Renal pelvis (tissue), 4 donors: ENCODE measurements around the gene KNDC1. TPM values are rescaled to one million over a fixed set of nuclear protein-coding genes. Genes with fewer than 3 reads are reported as not detected.
"Not testable (repeated sequence)": the region's sequence is repeated elsewhere in the genome, so short reads cannot be mapped to it uniquely, and the experiment has no call there.

ENCODE experiments used
- DNase-seq: peaks from one replicate; pipeline ENCODE4 v3.0.0-alpha.2; 2013
- polyA plus RNA-seq, 3 donors: library from polyadenylated mRNA; unstranded; fragments of 120-200 nt; gene quantifications; one replicate each; pipeline ENCODE4 v1.2.1, GENCODE V29; 2013; ENCODE audit not compliant: insufficient read length in 3 of 3

Gene KNDC1
- polyA plus RNA-seq, 3 donors, result 7.0 to 10.3 (median 10.1) TPM

DNA sequence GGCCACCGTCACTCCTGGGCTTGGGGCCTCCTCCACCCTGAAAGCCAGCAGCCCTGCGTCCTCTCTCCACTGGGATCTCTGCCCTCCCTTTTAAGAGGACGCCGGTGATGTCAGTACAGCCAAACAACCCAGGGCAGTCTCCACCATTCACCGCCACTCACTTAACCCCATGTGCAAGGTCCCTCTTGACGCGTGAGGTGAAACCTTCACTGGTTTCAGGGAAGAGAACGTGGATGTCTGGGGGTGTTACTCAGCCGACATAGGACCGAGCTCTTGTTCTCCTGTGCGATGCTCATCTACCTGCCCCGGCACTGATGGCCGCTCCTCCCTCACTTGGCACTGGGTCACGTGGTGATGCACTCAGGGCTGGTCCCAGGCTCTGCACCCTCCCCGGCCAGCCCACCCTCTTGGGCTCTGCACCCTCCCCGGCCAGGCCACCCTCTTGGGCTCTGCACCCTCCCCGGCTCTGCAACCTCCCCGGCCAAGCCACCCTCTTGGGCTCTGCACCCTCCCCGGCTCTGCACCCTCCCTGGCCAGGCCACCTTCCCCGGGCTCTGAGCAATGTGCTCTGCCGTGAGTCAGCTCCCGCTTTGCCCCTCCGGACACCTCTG, 36.2 kb upstream of the KNDC1 start:
- DNase-seq, result no peak

DNA sequence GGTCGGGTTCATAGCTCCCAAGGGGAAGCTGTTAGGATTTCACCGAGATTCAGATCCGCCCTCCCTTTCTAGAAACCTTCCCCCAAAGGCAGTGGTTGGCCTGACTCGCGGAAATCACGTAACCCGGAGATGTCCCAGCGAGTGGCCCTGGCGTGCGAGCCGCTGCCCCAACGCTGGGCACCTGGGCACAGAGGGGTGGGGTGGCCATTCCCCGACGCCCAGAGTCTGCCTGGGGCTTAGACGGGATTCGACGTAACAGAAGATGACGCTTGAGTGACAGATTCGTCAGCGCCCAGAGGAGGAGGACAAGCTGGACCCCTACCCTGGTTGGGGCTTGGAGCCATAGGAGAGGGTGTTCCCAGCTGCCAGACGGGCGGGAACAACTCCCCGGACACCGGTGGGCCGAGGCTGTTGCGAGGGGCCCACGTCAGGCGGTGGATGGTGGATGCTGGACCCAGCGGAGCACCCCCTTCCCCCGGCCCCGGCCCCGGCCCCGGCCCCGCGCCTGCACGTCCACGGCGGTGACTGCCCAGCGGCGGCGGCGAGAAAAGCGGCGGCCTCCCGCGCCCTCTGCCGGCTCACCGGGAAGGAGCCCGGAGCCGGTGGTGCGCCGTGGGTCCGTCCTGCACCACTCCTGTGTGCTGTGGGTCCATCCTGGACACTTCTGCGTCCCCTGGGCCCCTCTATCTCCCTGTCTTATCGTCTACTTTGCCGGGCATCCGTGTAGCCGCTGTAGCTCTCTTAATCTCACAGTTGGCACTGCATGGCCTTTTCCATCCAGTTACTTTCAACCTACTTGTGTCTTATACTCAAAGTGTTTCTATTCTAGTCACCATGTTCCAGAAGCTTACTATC, 35.4 kb upstream of the KNDC1 start:
- no peak for DNase-seq

DNA sequence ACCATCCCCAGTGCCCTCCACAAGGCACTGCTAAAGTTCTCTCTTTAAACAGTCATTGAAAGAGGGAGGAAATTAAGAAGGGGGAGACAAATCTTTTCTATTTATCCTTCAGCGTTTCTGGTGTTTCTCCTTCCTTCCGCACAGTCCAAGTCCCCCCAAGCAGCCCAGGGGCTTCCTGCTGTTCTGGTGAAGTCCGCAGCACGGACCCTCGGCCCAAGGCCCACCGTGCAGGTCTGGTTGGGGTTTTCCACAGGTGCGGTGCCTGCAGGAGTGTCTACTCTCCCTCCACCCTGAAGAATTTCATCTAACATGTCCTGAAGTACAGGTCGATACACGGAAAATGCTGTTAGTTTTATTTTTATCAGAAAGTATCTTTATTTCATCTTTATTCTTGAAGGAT, 34.1 kb upstream of the KNDC1 start:
- DNase-seq, result no peak

DNA sequence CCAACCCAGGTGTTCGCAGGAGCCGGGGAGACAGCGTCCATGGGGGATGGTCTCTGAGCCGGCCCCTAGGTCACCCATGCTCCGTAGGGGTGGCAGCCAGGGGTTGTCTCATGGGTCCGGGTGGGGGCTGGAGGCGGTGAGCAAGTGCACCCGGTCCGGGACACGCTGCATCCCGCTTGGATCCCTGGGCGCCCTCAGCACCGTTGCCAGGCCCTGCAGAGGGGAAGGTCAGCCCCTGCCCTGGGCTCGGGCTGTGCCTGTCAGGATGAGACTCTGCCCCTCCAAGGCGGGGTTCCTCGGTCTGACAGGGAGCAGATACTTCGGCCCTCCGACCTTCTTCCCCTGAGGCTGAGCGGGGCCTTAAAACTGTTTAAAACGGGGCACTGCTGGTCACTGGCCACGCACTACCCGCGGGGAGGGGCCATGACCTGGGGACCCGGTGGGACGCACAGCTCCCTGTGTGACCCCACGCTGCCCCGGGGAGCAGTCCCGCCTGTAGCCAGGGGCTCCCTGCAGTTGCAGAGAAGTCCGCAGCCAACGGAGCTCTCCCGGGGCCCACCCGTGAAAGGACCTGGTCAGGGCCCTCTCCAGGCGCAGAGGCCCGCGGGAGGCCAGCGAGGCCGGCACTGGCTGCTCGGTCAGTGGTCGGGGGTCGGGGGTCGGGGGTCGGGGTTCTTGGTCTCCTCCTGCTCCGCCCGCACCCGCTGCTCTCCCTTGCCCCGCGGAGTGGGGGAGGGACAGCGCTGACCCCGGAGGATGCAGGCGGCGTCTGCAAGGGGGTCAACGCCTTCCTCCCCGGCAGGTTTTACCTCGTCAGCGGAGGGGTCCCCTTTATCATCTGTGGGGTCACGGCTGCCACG, 33.4 kb upstream of the KNDC1 start:
- no peak for DNase-seq

DNA sequence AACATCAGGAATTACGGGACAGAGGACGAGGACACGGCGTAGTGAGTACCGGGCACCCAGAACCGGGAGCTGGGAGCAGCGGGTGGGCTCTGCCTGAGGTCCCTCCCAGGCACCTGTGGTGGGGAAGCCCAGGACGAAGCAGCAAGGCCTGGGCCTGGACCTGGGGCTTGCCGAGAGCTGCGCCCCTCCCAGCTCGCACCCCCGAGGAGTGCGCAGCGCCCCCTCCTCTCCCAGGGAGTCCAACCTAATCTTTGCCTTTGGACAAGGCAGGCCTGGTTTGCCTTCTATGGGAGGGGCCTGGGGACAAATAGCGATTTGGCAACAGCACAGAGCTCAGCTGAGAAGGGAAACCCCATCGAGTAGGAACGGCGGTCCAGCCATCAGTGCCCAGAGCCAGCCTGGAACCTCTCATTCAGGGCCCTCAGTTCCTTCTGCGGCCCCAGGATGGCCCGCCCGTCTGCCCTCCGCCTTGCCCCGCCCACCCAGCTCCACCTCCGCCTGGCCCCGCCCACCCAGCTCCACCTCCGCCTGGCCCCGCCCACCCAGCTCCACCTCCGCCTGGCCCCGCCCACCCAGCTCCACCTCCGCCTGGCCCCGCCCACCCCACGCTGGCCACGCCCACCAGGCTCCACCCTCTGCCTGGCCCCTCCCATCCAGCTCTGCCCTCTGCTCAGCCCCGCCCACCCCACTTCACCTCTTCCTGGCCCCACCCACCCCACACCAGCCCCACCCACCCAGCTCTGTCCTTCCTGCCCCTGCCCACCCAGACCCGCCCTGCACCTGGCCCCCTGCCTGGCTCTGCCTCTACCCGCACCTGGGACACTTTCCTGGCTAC, 32.5 kb upstream of the KNDC1 start:
- DNase-seq, result no peak

DNA sequence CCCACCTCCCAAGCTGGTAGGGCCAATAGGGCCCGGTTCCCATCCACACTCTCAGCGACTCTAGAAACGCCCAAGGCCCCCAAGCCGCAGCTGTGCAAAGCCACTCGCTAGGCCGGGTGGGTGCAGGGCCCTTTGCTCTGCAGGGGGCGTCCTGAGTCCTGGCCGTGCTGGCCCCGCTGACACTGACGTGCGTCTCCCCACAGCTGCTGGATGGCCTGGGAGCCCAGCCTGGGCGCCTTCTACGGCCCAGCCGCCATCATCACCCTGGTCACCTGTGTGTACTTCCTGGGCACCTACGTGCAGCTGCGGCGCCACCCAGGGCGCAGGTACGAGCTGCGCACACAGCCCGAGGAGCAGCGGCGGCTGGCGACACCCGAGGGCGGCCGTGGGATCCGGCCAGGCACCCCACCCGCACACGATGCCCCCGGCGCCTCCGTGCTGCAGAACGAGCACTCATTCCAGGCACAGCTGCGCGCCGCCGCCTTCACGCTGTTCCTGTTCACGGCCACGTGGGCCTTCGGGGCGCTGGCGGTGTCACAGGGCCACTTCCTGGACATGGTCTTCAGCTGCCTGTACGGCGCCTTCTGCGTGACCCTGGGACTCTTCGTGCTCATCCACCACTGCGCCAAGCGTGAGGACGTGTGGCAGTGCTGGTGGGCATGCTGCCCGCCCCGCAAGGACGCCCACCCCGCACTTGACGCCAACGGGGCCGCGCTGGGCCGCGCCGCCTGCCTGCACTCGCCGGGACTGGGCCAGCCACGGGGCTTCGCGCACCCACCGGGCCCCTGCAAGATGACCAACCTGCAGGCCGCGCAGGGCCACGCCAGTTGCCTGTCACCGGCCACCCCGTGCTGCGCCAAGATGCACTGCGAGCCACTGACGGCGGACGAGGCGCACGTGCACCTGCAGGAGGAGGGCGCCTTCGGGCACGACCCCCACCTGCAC, 31.6 kb upstream of the KNDC1 start:
- no peak for DNase-seq

DNA sequence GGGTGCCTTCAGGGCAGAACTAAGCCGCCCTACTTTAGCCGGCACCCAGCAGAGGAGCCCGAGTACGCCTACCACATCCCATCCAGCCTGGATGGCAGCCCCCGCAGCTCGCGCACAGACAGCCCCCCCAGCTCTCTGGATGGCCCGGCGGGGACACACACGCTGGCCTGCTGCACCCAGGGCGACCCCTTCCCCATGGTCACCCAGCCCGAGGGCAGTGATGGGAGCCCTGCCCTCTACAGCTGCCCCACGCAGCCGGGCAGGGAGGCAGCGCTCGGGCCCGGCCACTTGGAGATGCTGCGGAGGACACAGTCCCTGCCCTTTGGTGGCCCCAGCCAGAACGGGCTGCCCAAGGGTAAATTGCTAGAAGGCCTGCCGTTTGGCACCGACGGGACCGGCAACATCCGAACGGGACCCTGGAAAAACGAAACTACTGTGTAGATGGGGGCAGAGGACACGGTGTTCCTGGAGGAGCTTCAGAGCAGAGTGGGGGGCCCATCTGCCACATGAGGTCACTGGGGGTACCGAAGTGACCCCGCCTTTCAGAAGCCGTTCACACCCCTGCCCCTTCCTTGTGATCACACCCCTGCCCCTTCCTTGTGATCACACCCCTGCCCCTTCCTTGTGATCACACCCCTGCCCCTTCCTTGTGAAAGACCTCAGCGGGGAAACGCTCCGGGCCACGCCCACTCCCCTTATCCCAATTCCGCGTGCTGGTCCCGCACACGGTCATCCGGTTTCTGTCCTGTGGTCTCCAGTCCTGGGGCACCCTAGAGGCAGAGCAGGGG, 30.8 kb upstream of the KNDC1 start:
- DNase-seq, result no peak

DNA sequence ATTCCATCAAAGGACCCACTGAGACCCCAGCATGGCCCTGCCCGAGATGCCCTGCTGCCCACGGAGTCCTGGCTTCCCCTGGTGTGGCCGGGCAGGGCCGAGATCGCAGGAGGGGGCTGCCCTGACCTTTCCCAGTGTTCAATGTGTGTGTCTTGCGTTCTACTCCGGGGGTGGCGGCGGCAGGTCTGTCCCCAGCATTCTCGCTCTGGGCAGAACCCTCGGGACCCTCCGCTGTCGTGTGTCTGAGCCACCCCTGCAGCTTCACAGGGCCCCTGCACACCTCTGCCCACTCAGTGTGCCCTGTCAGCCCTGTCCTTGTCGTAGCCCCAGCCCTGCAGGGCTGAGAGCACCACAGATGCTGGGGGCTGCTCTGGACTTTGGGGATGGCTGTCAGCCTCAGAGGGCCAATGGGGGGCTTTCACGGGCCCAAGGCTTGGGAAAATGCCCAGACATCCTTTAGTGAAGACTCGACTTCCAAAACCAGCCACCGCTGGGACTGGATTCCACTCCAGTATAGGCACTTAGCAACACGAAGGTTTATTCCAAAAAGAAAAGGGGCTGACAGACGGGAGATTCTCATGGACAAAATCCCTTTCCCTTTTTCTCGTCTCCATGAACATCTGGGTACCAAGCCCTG, 30.0 kb upstream of the KNDC1 start:
- no peak for DNase-seq

DNA sequence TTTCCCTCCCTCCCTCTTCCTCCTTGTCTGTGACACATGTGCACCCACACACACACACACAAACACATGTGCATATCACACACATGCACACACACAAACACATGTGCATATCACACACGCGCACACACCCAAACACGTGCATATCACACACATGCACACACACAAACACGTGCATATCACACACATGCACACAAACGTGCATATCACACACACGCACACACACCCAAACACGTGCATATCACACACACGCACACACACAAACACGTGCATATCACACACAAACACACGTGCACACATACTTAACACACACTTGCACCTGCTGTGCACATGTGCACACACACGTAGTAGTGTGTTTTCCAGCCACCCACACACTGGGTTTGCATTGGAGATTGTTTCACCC, 29.4 kb upstream of the KNDC1 start:
- no peak for DNase-seq

DNA sequence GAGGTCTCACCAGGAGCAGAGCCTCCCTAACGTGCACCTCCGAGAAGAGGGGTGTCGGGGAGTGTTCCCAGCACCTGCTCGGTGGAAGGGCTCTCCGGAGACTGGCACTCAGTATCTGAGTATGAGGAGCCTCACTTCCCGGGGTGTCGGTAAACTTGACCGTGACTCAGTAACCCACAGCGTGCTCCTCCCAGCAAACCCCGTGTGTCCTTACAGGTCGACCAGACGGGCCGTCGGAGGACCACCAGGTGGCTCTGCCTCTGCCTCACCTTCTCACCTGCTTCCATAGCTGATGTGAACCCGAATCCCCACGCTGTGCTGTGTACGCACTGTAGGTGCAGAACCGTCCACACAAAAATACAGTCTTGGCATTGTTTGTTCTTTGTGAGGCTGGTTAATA, 29.0 kb upstream of the KNDC1 start:
- no peak for DNase-seq

DNA sequence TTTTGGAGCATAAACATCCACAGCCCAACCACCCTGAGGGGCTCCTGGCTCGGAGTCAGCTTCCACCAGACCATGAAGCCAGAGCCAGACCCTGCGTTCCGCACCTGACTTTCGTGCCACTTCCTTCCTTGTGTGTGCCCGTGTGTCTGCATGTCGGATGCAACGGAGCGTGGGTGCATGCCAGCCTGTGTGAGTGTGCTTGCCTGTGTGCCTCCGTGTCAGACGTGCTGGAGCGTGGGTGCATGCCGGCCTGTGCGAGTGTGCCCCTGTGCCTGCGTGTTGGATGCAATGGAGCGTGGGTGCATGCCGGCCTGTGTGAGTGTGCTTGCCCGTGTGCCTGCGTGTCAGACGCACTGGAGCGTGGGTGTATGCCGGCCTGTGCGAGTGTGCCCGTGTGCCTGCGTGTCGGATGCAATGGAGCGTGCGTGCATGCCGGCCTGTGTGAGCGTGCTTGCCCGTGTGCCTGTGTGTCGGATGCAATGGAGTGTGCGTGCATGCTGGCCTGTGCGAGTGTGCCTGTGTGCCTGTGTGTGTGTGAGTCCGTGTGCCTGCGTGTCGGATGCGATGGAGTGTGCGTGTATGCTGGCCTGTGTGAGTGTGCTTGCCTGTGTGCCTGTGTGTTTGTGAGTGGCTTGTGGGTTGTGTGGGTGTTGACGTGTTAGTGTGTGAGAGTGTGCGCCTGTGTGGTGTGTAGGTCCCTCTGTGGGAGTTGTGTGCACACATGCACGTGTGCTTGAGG, 28.1 kb upstream of the KNDC1 start:
- DNase-seq, result peak; percentile 74

DNA sequence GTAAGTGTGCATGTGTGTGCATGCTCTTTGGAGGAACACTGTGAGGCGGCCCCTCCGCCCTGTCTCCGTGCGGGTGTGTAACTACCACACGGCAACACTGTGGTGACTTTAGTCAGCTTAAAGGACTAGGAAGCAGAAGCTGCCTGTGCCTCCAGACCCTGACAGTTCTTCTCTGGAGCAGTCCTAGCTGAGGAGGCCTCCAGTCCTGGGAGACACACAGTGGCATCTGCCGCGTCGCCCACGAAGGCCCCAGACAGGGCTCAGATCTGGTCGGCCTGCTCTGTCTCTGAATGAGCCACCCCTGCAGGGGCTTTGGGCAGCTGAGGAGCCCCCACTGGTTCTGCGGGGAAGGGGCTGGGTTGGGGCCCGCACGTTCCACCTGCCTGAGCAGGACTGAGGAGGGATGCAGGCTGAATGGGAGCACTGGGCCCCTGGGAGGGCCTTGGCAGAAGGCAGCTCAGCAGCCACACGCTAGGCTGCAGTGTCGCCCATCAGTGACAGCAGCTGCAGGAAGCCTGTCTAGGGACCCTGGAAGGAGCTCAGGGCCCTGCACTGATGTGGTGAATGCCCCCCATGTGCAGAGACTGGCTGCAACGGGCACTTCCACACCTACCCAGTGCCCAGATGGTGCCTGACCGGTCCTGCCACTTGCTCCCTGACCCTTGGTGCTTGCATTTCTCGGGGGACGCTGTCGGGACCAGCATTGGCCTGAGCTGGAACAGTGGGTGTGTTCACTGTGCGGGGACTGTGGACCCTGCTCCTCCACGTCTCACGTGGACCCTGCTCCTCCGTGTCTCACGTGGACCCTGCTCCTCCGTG, 27.3 kb upstream of the KNDC1 start:
- DNase-seq, result no peak

DNA sequence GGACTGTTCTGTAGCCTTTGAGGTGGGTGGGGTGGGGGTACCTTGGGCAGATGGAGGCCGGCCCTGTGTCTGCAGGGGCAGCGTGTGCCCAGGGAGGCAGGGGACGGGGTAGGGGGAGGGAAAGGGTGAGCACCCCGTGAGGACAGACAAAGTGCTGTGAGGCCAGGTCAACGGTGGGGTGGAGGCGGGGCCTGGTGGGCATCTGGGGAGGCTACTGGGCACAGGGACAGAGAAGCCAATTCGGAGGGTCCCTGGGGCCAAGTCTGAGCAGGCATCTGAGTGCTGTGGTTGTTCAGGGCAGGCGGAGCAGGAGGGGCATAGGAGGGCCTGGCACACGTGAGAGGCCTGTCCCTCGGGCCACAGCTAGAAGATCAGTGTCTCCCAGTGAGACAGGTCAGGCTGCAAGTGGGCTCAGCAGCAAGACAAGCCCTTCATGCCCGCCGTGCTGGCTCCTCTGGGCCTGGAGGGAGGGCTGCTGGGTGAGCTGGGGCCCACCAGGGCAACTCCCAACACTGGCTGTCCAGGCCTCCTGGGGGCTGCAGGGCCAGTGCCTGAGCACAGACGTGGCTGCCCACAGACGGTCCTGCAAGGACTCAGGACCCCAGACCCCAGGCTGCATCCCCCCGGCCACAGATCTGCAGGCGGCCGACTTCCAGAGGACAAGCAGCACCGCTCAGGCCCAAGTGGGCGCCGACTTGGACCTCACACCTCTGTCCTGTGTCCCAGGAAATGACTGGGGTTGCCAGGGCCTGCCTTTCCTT, 26.4 kb upstream of the KNDC1 start:
- DNase-seq, result no peak

DNA sequence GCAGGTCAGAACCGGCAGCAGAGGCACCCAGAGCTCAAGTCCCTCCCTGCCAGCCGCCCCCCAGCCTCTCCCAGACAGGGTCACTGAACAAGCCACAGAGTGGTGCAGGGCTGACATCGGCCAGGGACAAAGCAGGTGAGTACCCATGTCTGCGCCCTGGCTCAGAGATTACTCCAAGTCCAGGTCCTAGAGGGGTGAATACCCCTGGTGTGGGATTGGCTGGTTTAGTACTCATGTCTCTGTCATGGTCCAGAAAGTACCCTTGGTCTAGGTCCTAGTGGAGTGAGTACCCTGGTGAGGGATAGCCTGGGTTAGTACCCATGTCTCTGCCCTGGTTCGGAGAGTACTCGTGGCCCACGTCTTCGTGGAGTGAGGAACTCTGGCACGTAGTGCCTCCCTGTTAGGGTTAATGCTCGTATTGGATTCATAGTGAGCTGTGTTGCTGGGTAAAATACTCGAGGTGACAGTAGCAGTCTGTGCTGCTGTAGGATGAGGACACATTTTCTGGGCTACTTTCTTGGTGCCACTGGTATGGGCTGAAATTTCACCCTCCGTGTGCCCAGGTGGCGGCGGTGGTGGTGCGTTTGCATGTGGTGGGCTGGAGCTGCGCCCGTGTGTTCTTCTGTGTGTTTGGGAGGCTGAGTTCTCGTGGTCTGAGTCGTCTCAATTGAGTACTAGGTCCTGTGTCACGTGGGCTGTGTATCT, 25.5 kb upstream of the KNDC1 start:
- no peak for DNase-seq

DNA sequence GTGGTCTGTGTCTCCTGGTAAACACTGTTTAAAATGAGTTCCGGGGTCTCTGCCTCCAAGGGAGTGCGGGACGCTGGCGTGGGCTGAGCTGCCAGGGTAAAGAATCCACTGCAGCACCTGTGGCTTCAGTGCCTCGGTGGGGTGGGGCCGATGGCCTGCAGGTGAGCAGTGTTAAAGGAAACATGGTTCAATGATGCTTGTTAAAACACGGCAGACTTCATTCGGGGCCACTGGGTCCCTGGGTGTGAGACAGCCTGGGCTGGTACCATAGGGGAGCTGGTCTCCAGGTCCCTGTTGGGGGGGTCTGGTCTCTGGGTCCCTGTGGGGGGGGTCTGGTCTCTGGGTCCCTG, 24.9 kb upstream of the KNDC1 start:
- DNase-seq, result no peak

DNA sequence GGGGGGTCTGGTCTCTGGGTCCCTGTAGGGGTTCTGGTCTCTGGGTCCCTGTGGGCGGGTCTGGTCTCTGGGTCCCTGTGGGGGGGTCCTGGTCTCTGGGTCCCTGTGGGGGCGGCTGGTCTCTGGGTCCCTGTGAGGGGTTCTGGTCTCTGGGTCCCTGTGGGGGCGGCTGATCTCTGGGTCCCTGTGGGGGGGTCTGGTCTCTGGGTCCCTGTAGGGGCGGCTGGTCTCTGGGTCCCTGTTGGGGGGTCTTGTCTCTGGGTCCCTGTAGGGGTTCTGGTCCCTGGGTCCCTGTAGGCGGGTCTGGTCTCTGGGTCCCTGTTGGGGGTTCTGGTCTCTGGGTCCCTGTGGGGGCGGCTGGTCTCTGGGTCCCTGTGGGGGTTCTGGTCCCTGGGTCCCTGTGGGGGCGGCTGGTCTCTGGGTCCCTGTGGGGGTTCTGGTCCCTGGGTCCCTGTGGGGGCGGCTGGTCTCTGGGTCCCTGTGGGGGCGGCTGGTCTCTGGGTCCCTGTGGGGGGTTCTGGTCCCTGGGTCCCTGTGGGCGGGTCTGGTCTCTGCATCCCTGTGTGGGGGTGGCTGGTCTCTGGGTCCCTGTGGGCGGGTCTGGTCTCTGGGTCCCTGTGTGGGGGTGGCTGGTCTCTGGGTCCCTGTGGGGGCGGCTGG, 22.4 kb upstream of the KNDC1 start:
- not testable (repeated sequence) for DNase-seq
